Osteoblast (primary cell): ENCODE measurements around the gene NDUFB7. TPM values are rescaled to one million over a fixed set of nuclear protein-coding genes. Genes with fewer than 3 reads are reported as not detected.

Experiments used
- DNase-seq: peaks from one replicate; pipeline ENCODE4 v3.0.0; 2011; ENCODE audit warnings: low spot score, mixed read lengths; ENCODE audit not compliant: insufficient read length; ENCODE audit errors: missing footprints
- H2AFZ ChIP-seq: 2 replicates; pipeline ENCODE4 v1.6.0; 2011; ENCODE audit warnings: mild to moderate bottlenecking, low read length
- H3K27ac ChIP-seq: 2 replicates; pipeline ENCODE4 v1.5.1; 2011; ENCODE audit warnings: mild to moderate bottlenecking, low read depth, low read length, moderate library complexity
- H3K27me3 ChIP-seq: 2 replicates; pipeline ENCODE4 v1.6.0; 2012; ENCODE audit warnings: mild to moderate bottlenecking, control low read depth, inconsistent platforms, low read length, moderate library complexity; ENCODE audit not compliant: insufficient read depth
- H3K36me3 ChIP-seq: 2 replicates; pipeline ENCODE4 v1.5.1; 2011; ENCODE audit warnings: mild to moderate bottlenecking, low read length, control low read depth, moderate library complexity; ENCODE audit not compliant: insufficient read depth
- H3K4me1 ChIP-seq: 2 replicates; pipeline ENCODE4 v1.5.1; 2011; ENCODE audit warnings: mild to moderate bottlenecking, low read length, control low read depth, moderate library complexity; ENCODE audit not compliant: insufficient read depth
- H3K4me2 ChIP-seq: 2 replicates; pipeline ENCODE4 v1.6.0; 2011; ENCODE audit warnings: mild to moderate bottlenecking, low read length; ENCODE audit not compliant: insufficient read depth
- H3K4me3 ChIP-seq: fragments of 200-600 bp; sonication (generic); 3 replicates; pipeline ENCODE4 v1.5.1; 2012; ENCODE audit warnings: mild to moderate bottlenecking, low read length, inconsistent platforms; ENCODE audit not compliant: insufficient read depth
- H3K79me2 ChIP-seq: 2 replicates; pipeline ENCODE4 v1.6.0; 2012; ENCODE audit warnings: mild to moderate bottlenecking, low read length, control low read depth, inconsistent platforms; ENCODE audit not compliant: insufficient read depth
- H3K9me3 ChIP-seq: 2 replicates; pipeline ENCODE4 v1.5.1; 2011; ENCODE audit warnings: low read depth, low read length, control low read depth
- H4K20me1 ChIP-seq: 2 replicates; pipeline ENCODE4 v1.6.0; 2012; ENCODE audit warnings: mild to moderate bottlenecking, low read length, control low read depth; ENCODE audit not compliant: insufficient read depth
- total RNA-seq: library from RNA; depleted of rRNA; stranded (reverse); fragments of >200 nt; gene quantifications from 2 replicates; pipeline ENCODE4 v1.2.3, GENCODE V29; 2012
- TF ChIP-seq, protein P1 (sequence below): IDR thresholded peaks from 2 replicates; pipeline ENCODE4 v1.5.1; 2011; ENCODE audit warnings: mild to moderate bottlenecking, low read depth, low read length, moderate library complexity; ENCODE audit errors: extremely low read depth

Gene NDUFB7
- total RNA-seq, 1 donor = 219 TPM

DNA sequence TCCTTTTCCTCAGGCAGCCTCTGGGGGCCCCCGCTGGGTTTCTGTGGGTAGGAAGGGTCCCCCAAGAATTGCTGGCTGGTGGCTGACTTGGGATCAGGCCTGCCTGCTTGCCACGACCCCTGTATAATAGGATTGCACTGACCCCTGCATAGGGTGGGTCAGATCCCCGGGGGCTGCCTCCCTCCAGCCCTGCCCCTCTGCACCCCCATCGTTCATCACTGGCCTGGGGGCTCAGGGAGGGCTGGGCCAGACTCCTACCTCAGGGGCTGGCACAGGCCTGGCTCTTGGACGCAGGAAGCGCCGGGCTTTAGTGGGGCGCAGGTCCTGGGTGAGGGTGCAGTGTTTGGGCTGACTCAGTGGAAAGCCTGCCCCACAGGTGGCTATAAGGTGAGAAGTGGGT lies 10.6 kb downstream of the NDUFB7 start:
- H3K79me2 ChIP-seq = peaks cover 28% of the 10 kb centered on the region
- peak overlapping the region; percentile 73 for H3K4me2 ChIP-seq
- DNase-seq = no peak
- H3K4me1 ChIP-seq = peaks cover 31% of the 10 kb centered on the region
- H3K36me3 ChIP-seq = peaks cover 3% of the 10 kb centered on the region
- H3K4me3 ChIP-seq = peak overlapping the region; percentile 63
- H3K9me3 ChIP-seq = no peaks in the 10 kb centered on the region
- no peaks in the 10 kb centered on the region for H3K27me3 ChIP-seq
- H2AFZ ChIP-seq = peak overlapping the region; percentile 93
- no peaks in the 10 kb centered on the region for H4K20me1 ChIP-seq
- peak overlapping the region; percentile 82 for H3K27ac ChIP-seq
- TF ChIP-seq, protein P1, sequence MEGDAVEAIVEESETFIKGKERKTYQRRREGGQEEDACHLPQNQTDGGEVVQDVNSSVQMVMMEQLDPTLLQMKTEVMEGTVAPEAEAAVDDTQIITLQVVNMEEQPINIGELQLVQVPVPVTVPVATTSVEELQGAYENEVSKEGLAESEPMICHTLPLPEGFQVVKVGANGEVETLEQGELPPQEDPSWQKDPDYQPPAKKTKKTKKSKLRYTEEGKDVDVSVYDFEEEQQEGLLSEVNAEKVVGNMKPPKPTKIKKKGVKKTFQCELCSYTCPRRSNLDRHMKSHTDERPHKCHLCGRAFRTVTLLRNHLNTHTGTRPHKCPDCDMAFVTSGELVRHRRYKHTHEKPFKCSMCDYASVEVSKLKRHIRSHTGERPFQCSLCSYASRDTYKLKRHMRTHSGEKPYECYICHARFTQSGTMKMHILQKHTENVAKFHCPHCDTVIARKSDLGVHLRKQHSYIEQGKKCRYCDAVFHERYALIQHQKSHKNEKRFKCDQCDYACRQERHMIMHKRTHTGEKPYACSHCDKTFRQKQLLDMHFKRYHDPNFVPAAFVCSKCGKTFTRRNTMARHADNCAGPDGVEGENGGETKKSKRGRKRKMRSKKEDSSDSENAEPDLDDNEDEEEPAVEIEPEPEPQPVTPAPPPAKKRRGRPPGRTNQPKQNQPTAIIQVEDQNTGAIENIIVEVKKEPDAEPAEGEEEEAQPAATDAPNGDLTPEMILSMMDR = no peak

DNA sequence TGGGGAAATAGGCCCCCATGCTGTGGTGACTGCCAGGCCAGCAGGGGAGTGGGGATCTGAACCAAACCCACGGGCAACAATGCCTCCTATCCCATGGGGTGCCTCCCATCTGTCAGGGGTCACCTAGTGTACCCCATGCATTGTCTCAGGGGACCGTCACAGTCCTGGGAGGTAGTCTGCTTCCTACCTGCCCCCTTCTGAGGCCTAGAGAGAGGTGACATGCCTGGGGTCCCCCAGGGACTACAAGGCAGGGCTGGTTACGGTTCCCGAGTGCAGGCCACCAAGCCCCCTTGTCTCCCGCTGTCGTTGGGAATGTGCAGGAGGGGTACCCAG lies 11.1 kb downstream of the NDUFB7 start:
- Histone ChIP-seq H2AFZ (peak overlapping the region; percentile 78), H3K4me1 (peaks cover 36% of the 10 kb centered on the region), H3K36me3 (peaks cover 3% of the 10 kb centered on the region), H3K27me3 (no peaks in the 10 kb centered on the region), H3K4me3 (no peak overlapping the region), H3K9me3 (no peaks in the 10 kb centered on the region), H3K79me2 (peaks cover 28% of the 10 kb centered on the region), H3K4me2 (no peak overlapping the region), H3K27ac (peak overlapping the region; percentile 82), H4K20me1 (no peaks in the 10 kb centered on the region)
- peak; percentile 30 for DNase-seq
- TF ChIP-seq, protein P1 = no peak

DNA sequence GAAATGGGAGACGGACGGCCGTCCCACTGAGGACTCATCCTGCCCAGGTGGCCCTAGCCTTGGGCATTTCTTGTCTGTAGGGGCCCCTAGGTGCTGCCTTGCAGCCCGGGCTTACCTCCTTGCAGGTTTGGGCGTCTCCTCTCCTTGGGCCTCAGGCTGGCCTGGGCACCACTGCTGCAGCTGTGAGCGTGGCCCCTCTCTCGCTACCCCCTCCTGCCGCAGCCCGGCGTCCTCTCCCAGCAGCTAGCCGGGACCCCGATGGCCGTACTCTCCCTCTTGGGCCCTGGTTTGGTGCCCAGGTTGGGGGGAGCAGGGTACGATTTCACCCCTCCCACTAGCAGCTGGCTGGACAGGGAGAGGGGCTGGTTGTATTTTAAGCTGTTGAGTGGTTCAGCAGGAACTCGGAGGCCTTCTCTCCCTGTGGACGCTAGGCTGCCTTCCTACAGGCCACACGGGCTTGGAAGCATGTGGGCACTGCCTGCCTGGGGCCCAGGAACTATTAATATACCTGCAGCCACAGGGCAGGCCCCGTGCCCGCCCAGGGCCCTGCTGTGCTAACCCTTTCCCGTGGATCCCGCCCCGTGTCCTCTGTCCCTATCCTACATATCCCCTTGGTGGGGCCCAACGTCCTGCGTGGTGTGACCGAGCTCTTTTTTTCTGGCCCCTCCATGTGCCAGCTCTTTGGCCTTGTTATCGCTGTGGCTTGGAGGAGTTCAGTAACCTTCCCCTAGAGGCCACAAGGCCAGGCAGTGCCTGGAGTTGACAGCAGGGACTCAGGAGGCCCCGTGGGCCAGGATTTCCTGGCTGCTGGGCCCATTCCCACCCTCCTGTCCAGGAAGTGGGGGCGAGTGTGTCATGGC lies 11.7 kb downstream of the NDUFB7 start:
- peaks cover 28% of the 10 kb centered on the region for H3K79me2 ChIP-seq

More for the DNA sequence above, 11.7 kb downstream of the NDUFB7 start:
- DNase-seq = peak; percentile 64
- Histone ChIP-seq H3K4me1 (peaks cover 37% of the 10 kb centered on the region), H3K4me3 (no peak overlapping the region), H3K9me3 (no peaks in the 10 kb centered on the region), H4K20me1 (no peaks in the 10 kb centered on the region), H3K27ac (peak overlapping the region; percentile 82), H2AFZ (peak overlapping the region; percentile 78), H3K36me3 (peaks cover 2% of the 10 kb centered on the region), H3K27me3 (no peaks in the 10 kb centered on the region), H3K4me2 (no peak overlapping the region)
- TF ChIP-seq, protein P1 = no peak
